Thyroid gland (tissue), 4 donors: ENCODE data around the gene MICALL1.

Source experiments
- POLR2A ChIP-seq, 2 donors: fragments of 450-650 bp; IDR thresholded peaks; one replicate each; pipeline ENCODE4 v1.6.1; 2017; ENCODE audit warnings: antibody characterized with exemption in 2 of 2, mild to moderate bottlenecking in 2 of 2, moderate library complexity in 1 of 2
- TF ChIP-seq, protein P1 (sequence below), 6 experiments: fragments of 200-600 bp in 3 of 6; fragments of 450-650 bp in 3 of 6; sonication (generic) in 3 of 6; IDR thresholded peaks; one replicate each; pipeline ENCODE4 v1.5.1; 2016 to 2019; ENCODE audit warnings: antibody characterized with exemption in 6 of 6, mild to moderate bottlenecking in 2 of 6, inconsistent platforms in 1 of 6, moderate library complexity in 1 of 6

DNA sequence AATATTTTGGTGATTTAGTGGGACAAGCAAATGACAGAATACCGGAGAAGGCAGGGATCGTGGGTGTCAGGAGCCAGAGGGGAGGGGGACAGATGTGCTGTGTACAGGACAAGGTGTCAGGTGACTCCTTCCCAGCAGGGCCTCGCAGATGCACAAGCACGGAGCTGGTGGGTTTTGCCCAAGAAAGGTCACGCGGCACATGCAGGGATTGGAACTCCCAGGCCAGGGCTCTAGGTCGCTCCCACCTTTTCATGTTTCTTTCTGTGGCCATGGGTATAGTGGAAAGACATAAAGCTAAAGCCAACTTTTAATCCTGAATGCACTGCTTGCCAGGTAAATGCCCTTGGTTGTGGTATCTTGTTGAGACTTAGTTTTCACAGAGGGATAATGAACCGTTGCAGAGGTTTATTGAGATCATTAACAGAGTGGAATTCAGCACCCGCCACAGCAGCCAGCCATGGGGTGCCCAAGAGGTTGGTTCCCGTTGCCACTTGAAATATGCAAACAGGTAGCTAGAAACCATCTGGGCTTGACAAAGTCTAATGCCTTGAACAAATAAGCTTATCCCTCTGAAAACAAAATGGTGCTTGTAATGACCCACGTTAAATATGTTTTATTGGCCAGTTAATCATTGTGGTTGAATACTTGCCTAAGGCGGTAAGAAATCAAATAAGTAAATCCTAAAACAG is 37.2 kb downstream of the MICALL1 start:
- TF ChIP-seq, protein P1, sequence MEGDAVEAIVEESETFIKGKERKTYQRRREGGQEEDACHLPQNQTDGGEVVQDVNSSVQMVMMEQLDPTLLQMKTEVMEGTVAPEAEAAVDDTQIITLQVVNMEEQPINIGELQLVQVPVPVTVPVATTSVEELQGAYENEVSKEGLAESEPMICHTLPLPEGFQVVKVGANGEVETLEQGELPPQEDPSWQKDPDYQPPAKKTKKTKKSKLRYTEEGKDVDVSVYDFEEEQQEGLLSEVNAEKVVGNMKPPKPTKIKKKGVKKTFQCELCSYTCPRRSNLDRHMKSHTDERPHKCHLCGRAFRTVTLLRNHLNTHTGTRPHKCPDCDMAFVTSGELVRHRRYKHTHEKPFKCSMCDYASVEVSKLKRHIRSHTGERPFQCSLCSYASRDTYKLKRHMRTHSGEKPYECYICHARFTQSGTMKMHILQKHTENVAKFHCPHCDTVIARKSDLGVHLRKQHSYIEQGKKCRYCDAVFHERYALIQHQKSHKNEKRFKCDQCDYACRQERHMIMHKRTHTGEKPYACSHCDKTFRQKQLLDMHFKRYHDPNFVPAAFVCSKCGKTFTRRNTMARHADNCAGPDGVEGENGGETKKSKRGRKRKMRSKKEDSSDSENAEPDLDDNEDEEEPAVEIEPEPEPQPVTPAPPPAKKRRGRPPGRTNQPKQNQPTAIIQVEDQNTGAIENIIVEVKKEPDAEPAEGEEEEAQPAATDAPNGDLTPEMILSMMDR (IDR thresholded peaks at IDR 0.05), result no peak
- TF ChIP-seq POLR2A (IDR thresholded peaks at IDR 0.05), result no peak
